Measurements from ENCODE around the gene TANC2. TPM values are rescaled to one million over a fixed set of nuclear protein-coding genes. Genes with fewer than 3 reads are reported as not detected.

Gene TANC2
- total RNA-seq, 1 donor: 40.2 TPM

GRCh38 chr17:62935523-62935922 lies 30.5 kb upstream of the TANC2 start:
- TF ChIP-seq CTCF (IDR thresholded peaks at IDR 0.05; ENCODE audit: insufficient read depth, low read depth, low read length): no peak
- DNase-seq (ENCODE audit: low read depth): no peak
- H3K4me3 ChIP-seq (ENCODE audit: low read depth, low read length): no peak overlapping the region

GRCh38 chr17:62937606-62938005 lies 28.4 kb upstream of the TANC2 start:
- H3K4me3 ChIP-seq (ENCODE audit: low read depth, low read length): no peak overlapping the region
- no peak for TF ChIP-seq CTCF (IDR thresholded peaks at IDR 0.05; ENCODE audit: insufficient read depth, low read depth, low read length)
- DNase-seq (ENCODE audit: low read depth): no peak

DNA sequence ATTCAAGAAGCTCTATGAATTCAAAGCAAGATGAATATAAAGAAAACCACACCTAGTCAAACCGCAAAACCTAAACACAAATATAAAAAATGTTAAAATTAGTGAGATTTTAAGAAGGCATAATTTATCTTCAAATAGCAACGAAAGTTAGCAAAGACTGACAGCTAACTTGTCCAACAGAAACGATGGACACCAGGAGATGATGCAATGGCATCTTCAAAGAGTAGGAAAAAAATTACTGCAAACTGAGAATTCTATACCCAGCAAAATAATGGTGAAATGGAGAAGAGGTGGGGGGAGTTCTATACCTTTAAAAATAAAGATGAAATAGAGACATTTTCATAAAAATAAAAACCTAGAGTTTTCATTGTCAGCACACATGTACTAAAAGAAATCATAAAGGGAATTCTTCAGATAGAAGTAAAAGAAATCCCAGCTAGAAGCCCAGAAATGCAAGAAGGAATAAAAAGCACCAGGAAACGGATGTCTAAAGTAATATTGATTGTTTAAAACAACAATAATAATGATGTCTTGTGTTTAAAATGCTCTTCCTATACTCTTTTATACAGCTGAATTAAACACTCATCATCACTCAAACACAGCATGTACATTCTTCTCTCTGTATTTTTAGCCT lies 24.6 kb upstream of the TANC2 start:
- no peak overlapping the region for H3K4me3 ChIP-seq (ENCODE audit: low read depth, low read length)
- TF ChIP-seq CTCF (IDR thresholded peaks at IDR 0.05; ENCODE audit: insufficient read depth, low read depth, low read length): no peak

GRCh38 chr17:62948370-62948769 lies 17.7 kb upstream of the TANC2 start:
- no peak for DNase-seq (ENCODE audit: low read depth)
- no peak for TF ChIP-seq CTCF (IDR thresholded peaks at IDR 0.05; ENCODE audit: insufficient read depth, low read depth, low read length)
- H3K4me3 ChIP-seq (ENCODE audit: low read depth, low read length): no peak overlapping the region

More for the DNA sequence above, 24.6 kb upstream of the TANC2 start:
- DNase-seq (ENCODE audit: low read depth): no peak

DNA sequence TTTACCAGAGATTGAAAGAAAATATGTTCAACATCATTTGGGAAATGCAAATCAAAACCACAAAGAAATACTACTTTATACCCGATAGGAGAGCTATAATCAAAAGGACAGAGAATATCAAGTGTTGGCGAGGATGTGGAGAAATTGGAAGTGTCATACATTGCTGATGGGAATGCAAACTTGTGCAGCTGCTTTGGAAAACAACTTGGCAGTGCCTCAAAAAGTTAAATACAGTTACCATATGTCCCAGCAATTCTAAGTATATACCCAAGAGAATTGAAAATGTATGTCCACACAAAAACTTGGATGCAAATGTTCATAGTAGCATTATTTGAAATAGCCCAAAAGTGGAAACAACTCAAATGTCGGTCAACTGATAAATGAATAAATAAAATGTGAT lies 17.0 kb upstream of the TANC2 start:
- TF ChIP-seq CTCF (IDR thresholded peaks at IDR 0.05; ENCODE audit: insufficient read depth, low read depth, low read length): no peak
- no peak overlapping the region for H3K4me3 ChIP-seq (ENCODE audit: low read depth, low read length)
- DNase-seq (ENCODE audit: low read depth): no peak

DNA sequence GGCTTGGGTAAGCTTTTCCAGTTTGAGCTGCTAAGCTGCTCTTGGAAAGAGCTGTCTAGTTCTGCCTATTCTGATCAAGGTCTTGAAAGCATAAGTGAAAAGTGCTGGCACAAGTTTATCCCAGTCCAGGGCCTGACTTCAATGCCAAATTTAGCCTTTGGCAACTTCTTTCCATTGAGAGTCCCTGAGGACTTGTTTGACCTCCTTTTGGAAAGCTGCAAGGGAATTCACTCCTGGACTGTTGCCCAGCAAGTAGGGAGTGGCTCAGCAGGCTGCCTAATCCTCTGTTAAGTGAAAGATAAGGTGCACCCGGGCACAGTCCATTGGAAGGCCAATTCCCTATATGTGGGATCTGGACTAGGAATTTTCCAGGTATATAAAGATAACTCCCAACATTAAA lies 16.0 kb upstream of the TANC2 start:
- no peak overlapping the region for H3K4me3 ChIP-seq (ENCODE audit: low read depth, low read length)
- DNase-seq (ENCODE audit: low read depth): peak; percentile 92
- no peak for TF ChIP-seq CTCF (IDR thresholded peaks at IDR 0.05; ENCODE audit: insufficient read depth, low read depth, low read length)

DNA sequence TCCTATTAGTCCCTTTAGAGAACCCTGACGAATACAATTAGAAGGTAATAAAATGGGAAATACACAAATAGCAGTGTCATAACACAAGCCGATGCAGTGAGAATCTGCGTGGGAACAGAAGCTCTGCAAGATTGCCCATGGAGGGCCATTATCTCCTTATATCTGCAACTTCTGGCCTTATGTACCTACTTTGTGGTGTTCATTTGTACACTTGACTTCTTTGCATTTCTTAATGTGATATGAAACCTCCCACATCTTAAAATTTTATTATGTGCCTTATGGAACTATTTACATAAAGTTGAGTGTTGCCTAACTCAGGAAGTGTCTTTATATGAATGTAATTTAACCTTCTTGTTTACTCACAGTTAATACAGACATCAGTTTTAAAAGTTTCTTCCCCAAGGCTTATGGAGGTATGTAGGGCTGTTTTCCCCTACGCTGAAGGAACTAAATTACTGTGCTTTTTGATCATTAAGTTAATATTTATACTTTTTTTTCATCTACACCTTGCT lies 10.1 kb upstream of the TANC2 start:
- TF ChIP-seq CTCF (IDR thresholded peaks at IDR 0.05; ENCODE audit: insufficient read depth, low read depth, low read length): no peak
- H3K4me3 ChIP-seq (ENCODE audit: low read depth, low read length): no peak overlapping the region
- DNase-seq (ENCODE audit: low read depth): peak; percentile 91

All from fibroblast of villous mesenchyme (primary cell).